HEK293T (cell line): ENCODE results near the gene ELP4.

Source experiments
- CTCF ChIA-PET: fragments of 350-600 bp; formaldehyde crosslinking; extraction: SDS; loops from one replicate; lab custom pipeline; 2021; ENCODE audit warnings: antibody characterized with exemption, inconsistent platforms; lab: Yijun Ruan, JAX
- POLR2A ChIA-PET: fragments of 350-600 bp; formaldehyde crosslinking; extraction: SDS; loops from one replicate; lab custom pipeline; 2020; ENCODE audit warnings: antibody characterized with exemption, inconsistent platforms; lab: Yijun Ruan, JAX
- DNase-seq: peaks from one replicate; pipeline ENCODE4 v3.0.0; 2012; ENCODE audit warnings: mixed read lengths; ENCODE audit errors: extremely low spot score
- ARNT ChIP-seq: fragments of 450-650 bp; IDR thresholded peaks from 2 replicates; pipeline ENCODE4 v1.6.1; 2017; ENCODE audit warnings: mild to moderate bottlenecking
- BHLHE40 ChIP-seq: fragments of 450-650 bp; IDR thresholded peaks from 2 replicates; pipeline ENCODE4 v1.6.1; 2016; ENCODE audit warnings: mild to moderate bottlenecking, moderate library complexity, borderline replicate concordance
- CTBP1 ChIP-seq: fragments of 450-650 bp; IDR thresholded peaks from 2 replicates; pipeline ENCODE4 v1.6.1; 2016; ENCODE audit warnings: borderline replicate concordance
- ELF4 ChIP-seq: fragments of 450-650 bp; IDR thresholded peaks from 2 replicates; pipeline ENCODE4 v1.6.1; 2017; ENCODE audit warnings: antibody characterized with exemption
- FOXA1 ChIP-seq: fragments of 450-650 bp; IDR thresholded peaks from 2 replicates; pipeline ENCODE4 v1.6.1; 2016; ENCODE audit warnings: mild to moderate bottlenecking
- FOXK2 ChIP-seq: fragments of 450-650 bp; IDR thresholded peaks from 2 replicates; pipeline ENCODE4 v1.6.1; 2016; ENCODE audit warnings: mild to moderate bottlenecking
- FOXM1 ChIP-seq: fragments of 450-650 bp; IDR thresholded peaks from 2 replicates; pipeline ENCODE4 v1.6.1; 2017; ENCODE audit warnings: mild to moderate bottlenecking, borderline replicate concordance
- HDGF ChIP-seq: fragments of 450-650 bp; IDR thresholded peaks from 2 replicates; pipeline ENCODE4 v1.6.1; 2017; ENCODE audit warnings: antibody characterized with exemption, borderline replicate concordance
- L3MBTL2 ChIP-seq: fragments of 450-650 bp; conservative IDR thresholded peaks from 2 replicates; pipeline ENCODE4 v1.6.1; 2016; ENCODE audit warnings: mild to moderate bottlenecking
- LEF1 ChIP-seq: fragments of 450-650 bp; IDR thresholded peaks from 2 replicates; pipeline ENCODE4 v1.6.1; 2017; ENCODE audit warnings: mild to moderate bottlenecking, borderline replicate concordance
- NFRKB ChIP-seq: fragments of 450-650 bp; IDR thresholded peaks from 2 replicates; pipeline ENCODE4 v1.6.1; 2016; ENCODE audit warnings: mild to moderate bottlenecking, moderate library complexity
- PKNOX1 ChIP-seq: fragments of 450-650 bp; IDR thresholded peaks from 2 replicates; pipeline ENCODE4 v1.6.1; 2016
- SP1 ChIP-seq: fragments of 450-650 bp; IDR thresholded peaks from 2 replicates; pipeline ENCODE4 v1.6.1; 2017
- SUZ12 ChIP-seq: fragments of 450-650 bp; IDR thresholded peaks from 2 replicates; pipeline ENCODE4 v1.6.1; 2016; ENCODE audit warnings: mild to moderate bottlenecking
- TARDBP ChIP-seq: fragments of 450-650 bp; IDR thresholded peaks from 2 replicates; pipeline ENCODE4 v1.6.1; 2016
- ZNF384 ChIP-seq: fragments of 450-650 bp; IDR thresholded peaks from 2 replicates; pipeline ENCODE4 v1.6.1; 2016

ELP4 gene

GRCh38 chr11:31822175-31822926 lies 312.8 kb downstream of the ELP4 start:
- TF ChIP-seq SP1: no peak
- TF ChIP-seq FOXK2: no peak
- no peak for TF ChIP-seq FOXM1
- TF ChIP-seq NFRKB: no peak
- no peak for TF ChIP-seq HDGF
- peak; percentile 80 for TF ChIP-seq PKNOX1
- no peak for TF ChIP-seq LEF1
- POLR2A ChIA-PET: no interaction called here
- no peak for DNase-seq
- CTCF ChIA-PET: interaction anchor here (0.7 kb wide), 1 partner anchor 432 kb away, joined by 4 read pairs; no protein-coding TSS in a partner anchor

- ChIA-PET CTCF (no interaction called here), POLR2A (no interaction called here)
- TF ChIP-seq BHLHE40: no peak
- no peak for TF ChIP-seq TARDBP
- TF ChIP-seq SUZ12: no peak
- TF ChIP-seq FOXK2: no peak
- TF ChIP-seq HDGF: no peak
- TF ChIP-seq ARNT: no peak
- TF ChIP-seq PKNOX1: no peak
- no peak for TF ChIP-seq ELF4
- TF ChIP-seq CTBP1: no peak
- no peak for TF ChIP-seq LEF1
- TF ChIP-seq L3MBTL2: no peak
- TF ChIP-seq NFRKB: no peak
- no peak for TF ChIP-seq FOXA1
- TF ChIP-seq SP1: no peak
- TF ChIP-seq FOXM1: no peak
- no peak for TF ChIP-seq ZNF384
- no peak for DNase-seq
Measured at GRCh38 chr11:31822927-31823643, 313.5 kb downstream of the ELP4 start.

GRCh38 chr11:31823644-31824331 lies 314.2 kb downstream of the ELP4 start:
- ChIA-PET CTCF (no interaction called here), POLR2A (no interaction called here)
- TF ChIP-seq PKNOX1 (no peak), SP1 (no peak), ARNT (no peak)
- no peak for DNase-seq

- POLR2A ChIA-PET: no interaction called here
- no peak for TF ChIP-seq TARDBP
- no peak for TF ChIP-seq PKNOX1
- no peak for TF ChIP-seq SUZ12
- no peak for TF ChIP-seq CTBP1
- TF ChIP-seq FOXM1: no peak
- TF ChIP-seq ZNF384: no peak
- DNase-seq: no peak
- CTCF ChIA-PET: no interaction called here
Measured at GRCh38 chr11:31824332-31824878, 314.8 kb downstream of the ELP4 start.

- no peak for DNase-seq
- CTCF ChIA-PET: no interaction called here
- POLR2A ChIA-PET: no interaction called here
- no peak for TF ChIP-seq NFRKB
- no peak for TF ChIP-seq FOXA1
Measured at GRCh38 chr11:31824879-31825837, 315.6 kb downstream of the ELP4 start.
